ENCODE data around the gene NDRG2.

The NDRG2 gene

GRCh38 chr14:21033133-21033698 lies 8.4 kb upstream of the NDRG2 start:
- DNase-seq (ENCODE audit: low read depth in 2 of 2): no peak

GRCh38 chr14:21032326-21033132 lies 7.7 kb upstream of the NDRG2 start:
- DNase-seq (ENCODE audit: low read depth in 2 of 2): no peak

GRCh38 chr14:21030531-21030930 lies 5.7 kb upstream of the NDRG2 start:
- DNase-seq (ENCODE audit: low read depth in 2 of 2): no peak

GRCh38 chr14:21029917-21030316 lies 5.1 kb upstream of the NDRG2 start, which contains the start of gene TPPP2:
TSS of gene TPPP2 (plus strand) at chr14:21030217. CDS start at chr14:21030582, 365 bp downstream.
- no peak for DNase-seq (ENCODE audit: low read depth in 2 of 2)

GRCh38 chr14:21026988-21027315 lies 2.1 kb upstream of the NDRG2 start:
- no peak for DNase-seq (ENCODE audit: low read depth in 2 of 2)

GRCh38 chr14:21026274-21026987 lies 1.6 kb upstream of the NDRG2 start:
- no peak for DNase-seq (ENCODE audit: low read depth in 2 of 2)

- no peak for DNase-seq (ENCODE audit: low read depth in 2 of 2)
These were observed 761 bp upstream of the NDRG2 start for GRCh38 chr14:21025371-21026273.

GRCh38 chr14:21023817-21024584 lies 860 bp downstream of the NDRG2 start:
- DNase-seq (ENCODE audit: low read depth in 2 of 2): no peak

- no peak for DNase-seq (ENCODE audit: low read depth in 2 of 2)
These were observed 1.7 kb downstream of the NDRG2 start for GRCh38 chr14:21023174-21023573.

GRCh38 chr14:21022686-21023085 lies 2.2 kb downstream of the NDRG2 start:
- DNase-seq (ENCODE audit: low read depth in 2 of 2): no peak

- DNase-seq (ENCODE audit: low read depth in 2 of 2): no peak
These were observed 3.8 kb downstream of the NDRG2 start for GRCh38 chr14:21020977-21021545.

GRCh38 chr14:21019366-21019765 lies 5.5 kb downstream of the NDRG2 start:
- DNase-seq (ENCODE audit: low read depth in 2 of 2): no peak

GRCh38 chr14:21018781-21019180 lies 6.1 kb downstream of the NDRG2 start:
- DNase-seq (ENCODE audit: low read depth in 2 of 2): no peak

- DNase-seq (ENCODE audit: low read depth in 2 of 2): no peak
These were observed 6.6 kb downstream of the NDRG2 start for GRCh38 chr14:21018286-21018685.

GRCh38 chr14:21017528-21018245 lies 7.2 kb downstream of the NDRG2 start:
- no peak for DNase-seq (ENCODE audit: low read depth in 2 of 2)

GRCh38 chr14:21016413-21017190 lies 8.3 kb downstream of the NDRG2 start:
- DNase-seq (ENCODE audit: low read depth in 2 of 2): no peak

- DNase-seq (ENCODE audit: low read depth in 2 of 2): no peak
These were observed 9.5 kb downstream of the NDRG2 start for GRCh38 chr14:21015312-21015711.

- DNase-seq (ENCODE audit: low read depth in 2 of 2): peak; percentile 61
These were observed 10.1 kb downstream of the NDRG2 start for GRCh38 chr14:21014761-21015190.

GRCh38 chr14:21011136-21011535 lies 13.7 kb downstream of the NDRG2 start:
- no peak for DNase-seq (ENCODE audit: low read depth in 2 of 2)
